HEK293 (cell line): ENCODE results near the gene ZFPM1.

ENCODE experiments used
- CTCF ChIA-PET: fragments of 350-600 bp; formaldehyde crosslinking; extraction: SDS; loops from one replicate; lab custom pipeline; 2021; ENCODE audit warnings: antibody characterized with exemption; lab: Yijun Ruan, JAX
- POLR2A ChIA-PET: fragments of 300-600 bp; formaldehyde crosslinking; extraction: SDS; loops from one replicate; lab custom pipeline; 2020; ENCODE audit warnings: antibody characterized with exemption, inconsistent platforms; lab: Yijun Ruan, JAX
- H3K27ac ChIP-seq: fragments of 200-500 bp; sonication (Bioruptor generic); 2 replicates; pipeline ENCODE4 v1.5.1; 2014; ENCODE audit warnings: low read depth, low read length, control low read depth, inconsistent platforms; ENCODE audit errors: extremely low read depth
- H3K36me3 ChIP-seq, 2 experiments: fragments of 200-500 bp in 1 of 2; sonication (Bioruptor generic) in 1 of 2; 1 replicate in 1 of 2; 2 replicates in 1 of 2; pipeline ENCODE4 v1.5.1; 2014 to 2017; ENCODE audit warnings: inconsistent platforms in 2 of 2, low read length in 2 of 2; ENCODE audit not compliant: control insufficient read depth in 2 of 2, insufficient read depth in 1 of 2
- H3K4me1 ChIP-seq: fragments of 200-500 bp; sonication (Bioruptor generic); 2 replicates; pipeline ENCODE4 v1.5.1; 2014; ENCODE audit warnings: mild to moderate bottlenecking, low read length, inconsistent platforms; ENCODE audit not compliant: control insufficient read depth, insufficient read depth
- H3K4me3 ChIP-seq: 2 replicates; pipeline ENCODE4 v1.5.1; 2011; ENCODE audit warnings: low read depth, mild to moderate bottlenecking, control low read depth, low read length, moderate library complexity
- H3K9me3 ChIP-seq: fragments of 200-500 bp; sonication (Bioruptor generic); 2 replicates; pipeline ENCODE4 v1.5.1; 2014; ENCODE audit warnings: low read depth, low read length, inconsistent platforms; ENCODE audit not compliant: control insufficient read depth, insufficient read depth
- AEBP2 ChIP-seq: fragments of 450-650 bp; formaldehyde crosslinking; IDR thresholded peaks from 2 replicates; pipeline ENCODE4 v1.5.1; 2016; ENCODE audit warnings: missing biosample characterization, missing genetic modification characterization, borderline replicate concordance
- GLI4 ChIP-seq: fragments of 450-650 bp; formaldehyde crosslinking; IDR thresholded peaks from 2 replicates; pipeline ENCODE4 v1.5.1; 2016; ENCODE audit warnings: missing biosample characterization, missing genetic modification characterization
- KLF1 ChIP-seq: fragments of 450-650 bp; formaldehyde crosslinking; IDR thresholded peaks from 2 replicates; pipeline ENCODE4 v1.5.1; 2016; ENCODE audit warnings: missing biosample characterization, missing genetic modification characterization
- KLF16 ChIP-seq: fragments of 450-650 bp; formaldehyde crosslinking; IDR thresholded peaks from 2 replicates; pipeline ENCODE4 v1.5.1; 2017; ENCODE audit warnings: missing biosample characterization, missing genetic modification characterization
- ZNF223 ChIP-seq: fragments of 450-650 bp; formaldehyde crosslinking; IDR thresholded peaks from 2 replicates; pipeline ENCODE4 v1.5.1; 2016; ENCODE audit warnings: missing biosample characterization, missing genetic modification characterization
- ZNF280C ChIP-seq: fragments of 450-650 bp; formaldehyde crosslinking; IDR thresholded peaks from 2 replicates; pipeline ENCODE4 v1.5.1; 2016; ENCODE audit warnings: missing biosample characterization, missing genetic modification characterization
- ZNF394 ChIP-seq: fragments of 450-650 bp; formaldehyde crosslinking; IDR thresholded peaks from 2 replicates; pipeline ENCODE4 v1.5.1; 2016; ENCODE audit warnings: missing biosample characterization, missing genetic modification characterization, mild to moderate bottlenecking, moderate library complexity, borderline replicate concordance
- ZNF404 ChIP-seq: fragments of 450-650 bp; formaldehyde crosslinking; IDR thresholded peaks from 2 replicates; pipeline ENCODE4 v1.5.1; 2017; ENCODE audit warnings: missing biosample characterization, missing genetic modification characterization
- ZNF529 ChIP-seq: fragments of 450-650 bp; formaldehyde crosslinking; IDR thresholded peaks from 2 replicates; pipeline ENCODE4 v1.5.1; 2017; ENCODE audit warnings: missing genetic modification characterization, missing biosample characterization; ENCODE audit not compliant: insufficient replicate concordance
- ZNF701 ChIP-seq: fragments of 450-650 bp; formaldehyde crosslinking; IDR thresholded peaks from 2 replicates; pipeline ENCODE4 v1.5.1; 2016; ENCODE audit warnings: missing biosample characterization, missing genetic modification characterization
- ZSCAN16 ChIP-seq: fragments of 450-650 bp; formaldehyde crosslinking; IDR thresholded peaks from 2 replicates; pipeline ENCODE4 v1.5.1; 2016; ENCODE audit warnings: missing biosample characterization, missing genetic modification characterization
- TF ChIP-seq, protein P1 (sequence below): fragments of 450-650 bp; formaldehyde crosslinking; IDR thresholded peaks from 2 replicates; pipeline ENCODE4 v1.5.1; 2017; ENCODE audit warnings: missing biosample characterization, missing genetic modification characterization

Gene ZFPM1

DNA sequence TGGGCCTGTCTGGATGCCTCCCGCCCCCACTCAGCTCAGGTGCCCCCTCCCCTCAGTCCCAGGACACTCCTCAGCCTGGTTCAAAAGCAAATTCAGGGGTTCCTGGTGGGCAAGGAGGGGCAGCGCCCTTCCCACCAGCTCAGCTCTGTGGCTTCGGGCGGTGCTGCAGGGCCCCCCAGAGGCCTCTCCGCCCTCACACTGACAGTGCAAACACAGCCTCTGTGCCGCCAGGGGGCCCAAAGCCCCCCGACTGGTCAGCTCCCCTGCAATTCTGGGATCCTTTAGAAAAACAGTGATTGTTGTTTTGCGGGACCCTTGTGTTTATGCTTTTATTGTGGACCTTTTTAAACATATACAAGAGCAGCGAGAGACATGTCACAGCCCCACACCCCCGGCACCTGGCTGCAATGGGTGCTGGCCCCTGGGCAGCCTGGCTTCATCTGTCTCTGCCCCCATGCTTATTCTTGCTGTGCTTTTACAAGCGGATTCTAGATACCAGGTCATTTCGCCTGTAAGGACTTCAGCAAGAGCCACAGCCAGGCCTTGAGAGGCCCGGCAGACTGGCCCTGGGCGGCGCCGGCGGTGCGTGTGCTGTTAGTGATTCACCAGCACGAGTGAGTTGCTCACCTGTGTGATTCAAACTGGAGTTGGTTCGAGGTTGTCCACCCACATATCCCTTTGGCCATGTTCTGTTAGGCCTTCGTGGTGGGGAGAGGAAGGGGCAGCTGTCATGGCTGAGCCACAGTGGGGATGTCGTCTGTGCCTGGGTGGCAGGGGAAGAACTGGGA is 49.1 kb upstream of the ZFPM1 start:
- Histone ChIP-seq H3K36me3 (no peaks in the 10 kb centered on the region), H3K4me3 (no peak overlapping the region), H3K9me3 (no peaks in the 10 kb centered on the region), H3K27ac (no peak overlapping the region), H3K4me1 (no peaks in the 10 kb centered on the region)
- CTCF ChIA-PET = no interaction called here
- TF ChIP-seq ZNF223 (tag by site-specific recombination) (no peak), ZNF529 (tag by site-specific recombination) (no peak), ZSCAN16 (no peak), ZNF280C (no peak)
- TF ChIP-seq, protein P1, sequence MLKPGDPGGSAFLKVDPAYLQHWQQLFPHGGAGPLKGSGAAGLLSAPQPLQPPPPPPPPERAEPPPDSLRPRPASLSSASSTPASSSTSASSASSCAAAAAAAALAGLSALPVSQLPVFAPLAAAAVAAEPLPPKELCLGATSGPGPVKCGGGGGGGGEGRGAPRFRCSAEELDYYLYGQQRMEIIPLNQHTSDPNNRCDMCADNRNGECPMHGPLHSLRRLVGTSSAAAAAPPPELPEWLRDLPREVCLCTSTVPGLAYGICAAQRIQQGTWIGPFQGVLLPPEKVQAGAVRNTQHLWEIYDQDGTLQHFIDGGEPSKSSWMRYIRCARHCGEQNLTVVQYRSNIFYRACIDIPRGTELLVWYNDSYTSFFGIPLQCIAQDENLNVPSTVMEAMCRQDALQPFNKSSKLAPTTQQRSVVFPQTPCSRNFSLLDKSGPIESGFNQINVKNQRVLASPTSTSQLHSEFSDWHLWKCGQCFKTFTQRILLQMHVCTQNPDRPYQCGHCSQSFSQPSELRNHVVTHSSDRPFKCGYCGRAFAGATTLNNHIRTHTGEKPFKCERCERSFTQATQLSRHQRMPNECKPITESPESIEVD = no peak
- POLR2A ChIA-PET = no interaction called here

DNA sequence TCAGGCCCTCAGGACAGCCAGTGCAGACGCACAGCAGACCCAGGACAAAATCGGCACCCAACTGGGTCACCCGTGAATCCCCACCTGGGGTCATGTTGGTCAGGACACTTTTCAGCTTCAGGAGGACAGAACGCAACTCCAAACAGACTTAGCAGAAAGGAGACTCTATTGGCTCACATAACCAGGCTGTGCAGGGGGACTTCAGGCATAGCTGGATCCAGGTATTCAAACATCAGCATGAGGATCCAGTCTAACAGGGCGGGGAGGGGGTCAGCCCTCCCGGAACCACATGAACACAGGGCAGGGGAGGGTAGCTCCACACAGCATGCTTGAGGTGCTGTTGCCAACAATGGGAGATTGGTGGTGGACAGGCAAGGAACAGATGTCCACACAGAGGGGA is 48.3 kb upstream of the ZFPM1 start:
- Histone ChIP-seq H3K4me1 (no peaks in the 10 kb centered on the region), H3K9me3 (no peaks in the 10 kb centered on the region), H3K27ac (no peak overlapping the region), H3K36me3 (no peaks in the 10 kb centered on the region)
- POLR2A ChIA-PET = no interaction called here
- no peak for TF ChIP-seq ZNF404 (tag by site-specific recombination)
- TF ChIP-seq KLF16 = no peak
- TF ChIP-seq ZNF394 = no peak
- no peak for TF ChIP-seq ZNF223 (tag by site-specific recombination)
- no peak for TF ChIP-seq AEBP2 (tag by site-specific recombination)
- TF ChIP-seq GLI4 (tag by site-specific recombination) = no peak
- TF ChIP-seq, all 188 proteins: peak for 0
- H3K4me3 ChIP-seq = no peak overlapping the region
- CTCF ChIA-PET = no interaction called here

DNA sequence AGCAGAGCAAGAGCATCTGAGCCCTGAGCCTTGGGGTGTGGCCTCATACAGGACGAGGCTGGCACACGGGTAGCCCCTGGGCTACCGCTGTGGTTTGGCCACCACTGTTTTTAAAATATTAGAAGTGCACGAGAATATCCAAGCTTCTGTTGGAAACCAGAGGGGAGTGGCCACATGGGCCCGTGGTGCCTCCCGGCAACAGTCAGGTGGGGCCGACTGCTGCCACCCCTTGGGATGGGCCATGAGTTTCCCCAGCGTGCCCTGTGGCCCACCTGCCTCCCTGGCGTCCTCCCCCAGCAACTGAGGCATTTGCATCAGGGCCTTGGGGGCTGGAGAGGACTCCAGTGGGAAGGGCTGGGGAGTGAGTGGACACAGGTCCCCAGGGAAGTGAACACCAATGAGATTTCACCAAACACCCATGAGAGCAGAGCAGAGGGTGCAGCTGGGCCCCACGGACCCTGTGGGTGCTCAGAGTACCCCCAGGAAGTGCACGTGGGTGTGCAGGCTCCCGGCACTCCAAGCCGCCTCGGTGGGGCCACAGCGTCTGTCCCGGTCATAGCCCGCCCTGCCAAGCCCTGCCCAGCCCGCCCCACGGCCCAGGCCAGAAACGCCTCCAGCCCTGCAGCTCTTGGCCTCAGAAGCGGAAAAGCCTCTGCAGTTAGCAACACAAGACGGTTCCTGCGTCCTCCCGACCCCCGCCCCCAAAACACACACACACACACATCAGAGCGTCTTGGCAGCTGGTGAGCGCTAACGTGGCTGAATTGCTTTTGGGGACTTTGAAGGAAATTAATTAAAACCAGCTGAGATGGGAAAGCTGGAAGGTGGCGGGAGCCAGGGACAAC is 47.6 kb upstream of the ZFPM1 start:
- Histone ChIP-seq H3K4me3 (no peak overlapping the region), H3K4me1 (no peaks in the 10 kb centered on the region), H3K9me3 (no peaks in the 10 kb centered on the region), H3K36me3 (no peaks in the 10 kb centered on the region), H3K27ac (no peak overlapping the region)
- POLR2A ChIA-PET = no interaction called here
- TF ChIP-seq KLF1 (tag by site-specific recombination) (peak; percentile 38; the same call in 1 of the 2 replicates), ZNF701 (no peak)
- CTCF ChIA-PET = no interaction called here
